HG03575 (cell line): Measurements from ENCODE around the gene LBHD1.
A peak's percentile ranks its signal among the peaks of the same experiment; 100 is the strongest.
"Not testable (repeated sequence)": the region's sequence is repeated elsewhere in the genome, so short reads cannot be mapped to it uniquely, and the experiment has no call there.

Experiments
- ATAC-seq: cut with Tn5 transposase; IDR thresholded peaks from one replicate; pipeline ENCODE4 v1.9.1; 2021; ENCODE audit not compliant: unreplicated experiment, insufficient number of reproducible peaks, low FRiP score; ENCODE audit errors: extremely low read depth

Gene LBHD1

GRCh38 chr11:62632492-62632891 lies 39.6 kb downstream of the LBHD1 start:
- no peak for ATAC-seq

GRCh38 chr11:62627713-62628112 lies 44.4 kb downstream of the LBHD1 start:
- no peak for ATAC-seq

- no peak for ATAC-seq
Measured at GRCh38 chr11:62622476-62623089, 49.5 kb downstream of the LBHD1 start.

- peak; percentile 51 for ATAC-seq
Measured at GRCh38 chr11:62621567-62622470, 50.2 kb downstream of the LBHD1 start, which contains the start of gene B3GAT3. TSS of gene B3GAT3 (minus strand) at chr11:62621986. CDS start at chr11:62621947, 39 bp downstream.

GRCh38 chr11:62621027-62621566 lies 51.0 kb downstream of the LBHD1 start:
- ATAC-seq = no peak

- ATAC-seq = not testable (repeated sequence)
Measured at GRCh38 chr11:62616957-62617356, 55.1 kb downstream of the LBHD1 start.

GRCh38 chr11:62615521-62615920 lies 56.5 kb downstream of the LBHD1 start:
- no peak for ATAC-seq

GRCh38 chr11:62614275-62614674 lies 57.8 kb downstream of the LBHD1 start:
- no peak for ATAC-seq

- no peak for ATAC-seq
Measured at GRCh38 chr11:62613291-62613778, 58.7 kb downstream of the LBHD1 start.
